ENCODE results near the gene PTPRN2. TPM values are rescaled to one million over a fixed set of nuclear protein-coding genes. Genes with fewer than 3 reads are reported as not detected.

PTPRN2 gene
- total RNA-seq, 1 donor from 2014 or later, result 15.4 TPM

GRCh38 chr7:158391141-158391540 is 196.5 kb downstream of the PTPRN2 start:
- no peak for DNase-seq (ENCODE audit: extremely low spot score, unreplicated experiment)
- H3K4me1 Mint-ChIP-seq (ENCODE audit: unreplicated experiment), result no peaks in the 10 kb centered on the region
- TF ChIP-seq CTCF (conservative IDR thresholded peaks at IDR 0.05), result no peak
- no peak overlapping the region for H3K27ac Mint-ChIP-seq
- no peak overlapping the region for H3K4me3 Mint-ChIP-seq
- no peaks in the 10 kb centered on the region for H3K9me3 Mint-ChIP-seq
- H3K27me3 Mint-ChIP-seq, result peaks cover 9% of the 10 kb centered on the region
- no peaks in the 10 kb centered on the region for H3K36me3 Mint-ChIP-seq

GRCh38 chr7:158390460-158390859 is 197.2 kb downstream of the PTPRN2 start:
- H3K9me3 Mint-ChIP-seq, result no peaks in the 10 kb centered on the region
- no peak for DNase-seq (ENCODE audit: extremely low spot score, unreplicated experiment)
- no peak overlapping the region for H3K27ac Mint-ChIP-seq
- H3K36me3 Mint-ChIP-seq, result no peaks in the 10 kb centered on the region
- H3K27me3 Mint-ChIP-seq, result peaks cover 9% of the 10 kb centered on the region
- no peak overlapping the region for H3K4me3 Mint-ChIP-seq
- TF ChIP-seq CTCF (conservative IDR thresholded peaks at IDR 0.05), result no peak
- no peaks in the 10 kb centered on the region for H3K4me1 Mint-ChIP-seq (ENCODE audit: unreplicated experiment)

GRCh38 chr7:158389514-158390425 is 197.9 kb downstream of the PTPRN2 start:
- Mint-ChIP-seq H3K36me3 (no peaks in the 10 kb centered on the region), H3K4me3 (no peak overlapping the region), H3K9me3 (no peaks in the 10 kb centered on the region), H3K27me3 (peaks cover 13% of the 10 kb centered on the region), H3K4me1 (ENCODE audit: unreplicated experiment) (no peaks in the 10 kb centered on the region), H3K27ac (no peak overlapping the region)
- TF ChIP-seq CTCF (conservative IDR thresholded peaks at IDR 0.05), result no peak
- DNase-seq (ENCODE audit: extremely low spot score, unreplicated experiment), result no peak

- H3K4me3 Mint-ChIP-seq, result no peak overlapping the region
- no peaks in the 10 kb centered on the region for H3K9me3 Mint-ChIP-seq
- H3K4me1 Mint-ChIP-seq (ENCODE audit: unreplicated experiment), result no peaks in the 10 kb centered on the region
- no peak overlapping the region for H3K27ac Mint-ChIP-seq
- peaks cover 18% of the 10 kb centered on the region for H3K27me3 Mint-ChIP-seq
- TF ChIP-seq CTCF (conservative IDR thresholded peaks at IDR 0.05), result no peak
- no peaks in the 10 kb centered on the region for H3K36me3 Mint-ChIP-seq
- DNase-seq (ENCODE audit: extremely low spot score, unreplicated experiment), result no peak
These were observed 198.7 kb downstream of the PTPRN2 start for GRCh38 chr7:158388928-158389327.

DNA sequence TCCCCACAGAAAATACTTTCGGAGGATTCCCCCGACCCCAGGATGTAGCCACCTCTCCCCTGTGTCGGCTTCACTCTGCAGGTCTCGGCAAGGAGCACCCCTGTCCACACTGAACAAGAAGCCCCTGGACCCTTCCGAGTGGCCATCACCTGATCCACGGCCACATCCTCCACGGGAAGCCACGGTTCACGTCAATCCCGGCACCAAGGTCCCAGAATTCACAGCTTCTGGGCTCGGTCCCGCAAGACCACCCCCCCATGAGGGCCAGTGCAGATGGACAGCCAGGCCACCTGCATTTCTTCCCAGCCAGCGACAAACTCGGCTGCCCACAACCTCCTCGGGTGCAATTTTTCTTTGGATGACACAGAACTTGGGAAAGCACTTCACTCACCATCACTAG is 199.6 kb downstream of the PTPRN2 start:
- DNase-seq (ENCODE audit: extremely low spot score, unreplicated experiment), result no peak
- H3K27me3 Mint-ChIP-seq, result peaks cover 20% of the 10 kb centered on the region
- H3K4me3 Mint-ChIP-seq, result no peak overlapping the region
- no peaks in the 10 kb centered on the region for H3K36me3 Mint-ChIP-seq
- H3K9me3 Mint-ChIP-seq, result no peaks in the 10 kb centered on the region
- H3K4me1 Mint-ChIP-seq (ENCODE audit: unreplicated experiment), result no peaks in the 10 kb centered on the region
- TF ChIP-seq CTCF (conservative IDR thresholded peaks at IDR 0.05), result no peak
- H3K27ac Mint-ChIP-seq, result no peak overlapping the region

Data from type B pancreatic cell (in vitro differentiated cells).